ENCODE data around the gene ZNF518A. TPM values are rescaled to one million over a fixed set of nuclear protein-coding genes. Genes with fewer than 3 reads are reported as not detected.

ZNF518A gene
- total RNA-seq, 1 experiment from 2014 or later, result 11.4 TPM

DNA sequence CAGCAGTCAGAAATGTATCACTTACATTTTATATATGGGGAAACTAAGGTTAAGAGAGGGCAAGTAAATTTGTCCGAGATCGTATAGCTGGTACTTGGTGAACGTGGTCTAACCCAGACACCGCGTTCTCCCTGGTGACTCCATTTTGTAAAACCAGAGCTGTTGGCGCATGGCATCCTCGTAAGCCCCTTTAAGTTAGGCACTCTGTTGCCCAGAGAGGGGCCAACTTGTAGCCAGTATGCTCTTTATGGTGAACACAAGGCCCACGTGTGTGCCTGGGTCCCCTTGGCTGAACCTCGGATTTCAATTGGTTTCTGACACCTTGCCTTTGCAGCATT is 39.7 kb upstream of the ZNF518A start:
- no peaks in the 10 kb centered on the region for H3K79me2 ChIP-seq (ENCODE audit: low read depth)
- H3K4me3 ChIP-seq, result peak overlapping the region; percentile 93
- no peaks in the 10 kb centered on the region for H4K20me1 ChIP-seq (ENCODE audit: insufficient read depth)
- no peaks in the 10 kb centered on the region for H3K9me2 ChIP-seq (ENCODE audit: insufficient read depth)
- peak overlapping the region; percentile 89 for H3K4me2 ChIP-seq
- intact Hi-C loops (cut with micrococcal nuclease; ENCODE audit: unreplicated experiment), result loop anchor here (1.0 kb wide), 1 partner anchor 40 kb away; the partner anchor contains the start of gene ZNF518A
- H3K27me3 ChIP-seq (ENCODE audit: insufficient read depth, low read depth), result 0 out of 2 replicates have a peak, but pooled peaks cover 11% of the 10 kb centered on the region
- peak overlapping the region; percentile 87 for H3K27ac ChIP-seq
- TSS peak; percentile 91 for BruUV-seq (replicated peaks)
- no peaks in the 10 kb centered on the region; the same call in 1 of the 2 replicates for H3K9me3 ChIP-seq (ENCODE audit: insufficient read depth, low read depth)
- H3K36me3 ChIP-seq (ENCODE audit: low read depth), result no peaks in the 10 kb centered on the region
- H3F3A ChIP-seq (ENCODE audit: insufficient read depth, low read depth), result peaks cover 3% of the 10 kb centered on the region; the same call in 1 of the 2 replicates
- TF ChIP-seq EZH2 (IDR thresholded peaks at IDR 0.05; ENCODE audit: low read depth), result no peak
- TF ChIP-seq, protein P1, sequence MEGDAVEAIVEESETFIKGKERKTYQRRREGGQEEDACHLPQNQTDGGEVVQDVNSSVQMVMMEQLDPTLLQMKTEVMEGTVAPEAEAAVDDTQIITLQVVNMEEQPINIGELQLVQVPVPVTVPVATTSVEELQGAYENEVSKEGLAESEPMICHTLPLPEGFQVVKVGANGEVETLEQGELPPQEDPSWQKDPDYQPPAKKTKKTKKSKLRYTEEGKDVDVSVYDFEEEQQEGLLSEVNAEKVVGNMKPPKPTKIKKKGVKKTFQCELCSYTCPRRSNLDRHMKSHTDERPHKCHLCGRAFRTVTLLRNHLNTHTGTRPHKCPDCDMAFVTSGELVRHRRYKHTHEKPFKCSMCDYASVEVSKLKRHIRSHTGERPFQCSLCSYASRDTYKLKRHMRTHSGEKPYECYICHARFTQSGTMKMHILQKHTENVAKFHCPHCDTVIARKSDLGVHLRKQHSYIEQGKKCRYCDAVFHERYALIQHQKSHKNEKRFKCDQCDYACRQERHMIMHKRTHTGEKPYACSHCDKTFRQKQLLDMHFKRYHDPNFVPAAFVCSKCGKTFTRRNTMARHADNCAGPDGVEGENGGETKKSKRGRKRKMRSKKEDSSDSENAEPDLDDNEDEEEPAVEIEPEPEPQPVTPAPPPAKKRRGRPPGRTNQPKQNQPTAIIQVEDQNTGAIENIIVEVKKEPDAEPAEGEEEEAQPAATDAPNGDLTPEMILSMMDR (conservative IDR thresholded peaks at IDR 0.05), result no peak
- ChIA-PET CTCF (no interaction called here), POLR2A (ENCODE audit: unreplicated experiment) (interaction anchor here (0.6 kb wide), 2 partner anchors 176 to 1732 kb away, joined by 4 to 5 read pairs; no protein-coding TSS in a partner anchor)
- DNase-seq, result no peak
- no peaks in the 10 kb centered on the region for H3K4me1 ChIP-seq (replicated peaks; ENCODE audit: insufficient read depth)
- peak overlapping the region; percentile 100 for H2AFZ ChIP-seq

DNA sequence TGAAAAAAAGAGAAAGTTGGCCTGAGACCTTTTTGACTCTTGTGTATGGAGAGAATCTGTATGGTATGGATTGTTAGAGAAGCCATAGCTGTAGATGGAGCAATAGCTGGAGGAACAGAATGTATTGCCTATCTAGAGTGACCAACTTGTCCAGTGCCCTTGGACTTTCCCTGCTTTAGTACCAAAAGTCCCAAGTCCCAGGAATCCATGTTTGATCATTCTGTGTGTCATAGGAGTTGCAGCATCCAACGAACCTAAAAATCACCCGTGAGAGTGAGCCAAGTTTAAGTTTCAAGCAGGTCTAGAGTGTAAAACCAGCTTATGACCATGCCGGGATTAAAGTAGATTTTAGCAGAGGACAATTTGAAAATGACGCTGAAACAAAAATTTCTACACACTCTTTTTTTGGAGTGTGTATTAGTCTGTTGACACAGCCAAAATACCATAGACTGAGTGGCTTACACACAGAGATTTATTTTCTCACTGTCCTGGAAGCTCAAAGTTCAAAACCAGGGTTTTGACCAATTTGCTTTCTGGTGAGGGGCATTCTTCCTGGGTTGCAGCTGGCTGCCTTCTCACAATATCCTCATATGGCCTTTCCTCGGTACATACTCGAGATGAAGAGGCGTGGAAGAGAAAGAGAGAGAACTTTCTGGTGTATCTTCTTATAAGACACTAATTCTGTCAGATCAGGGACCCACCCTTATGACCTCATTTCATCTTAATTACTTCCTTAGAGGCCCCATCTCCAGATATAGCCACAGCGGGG is 36.9 kb upstream of the ZNF518A start:
- BruUV-seq (replicated peaks), result no TSS peak
- Histone ChIP-seq H3K4me2 (no peak overlapping the region), H3K36me3 (ENCODE audit: low read depth) (no peaks in the 10 kb centered on the region), H3K4me1 (replicated peaks; ENCODE audit: insufficient read depth) (no peaks in the 10 kb centered on the region), H2AFZ (no peak overlapping the region), H3K9me3 (ENCODE audit: insufficient read depth, low read depth) (no peaks in the 10 kb centered on the region; the same call in 1 of the 2 replicates), H4K20me1 (ENCODE audit: insufficient read depth) (no peaks in the 10 kb centered on the region), H3K4me3 (no peak overlapping the region), H3F3A (ENCODE audit: insufficient read depth, low read depth) (peaks cover 3% of the 10 kb centered on the region; the same call in 1 of the 2 replicates), H3K79me2 (ENCODE audit: low read depth) (no peaks in the 10 kb centered on the region), H3K27me3 (ENCODE audit: insufficient read depth, low read depth) (peaks cover 15% of the 10 kb centered on the region; the same call in 1 of the 2 replicates), H3K27ac (no peak overlapping the region), H3K9me2 (ENCODE audit: insufficient read depth) (no peaks in the 10 kb centered on the region)
- no peak for TF ChIP-seq EZH2 (IDR thresholded peaks at IDR 0.05; ENCODE audit: low read depth)
- intact Hi-C loops (cut with micrococcal nuclease; ENCODE audit: unreplicated experiment), result no loop called here
- POLR2A ChIA-PET (ENCODE audit: unreplicated experiment), result no interaction called here
- DNase-seq, result no peak
- CTCF ChIA-PET, result no interaction called here

DNA sequence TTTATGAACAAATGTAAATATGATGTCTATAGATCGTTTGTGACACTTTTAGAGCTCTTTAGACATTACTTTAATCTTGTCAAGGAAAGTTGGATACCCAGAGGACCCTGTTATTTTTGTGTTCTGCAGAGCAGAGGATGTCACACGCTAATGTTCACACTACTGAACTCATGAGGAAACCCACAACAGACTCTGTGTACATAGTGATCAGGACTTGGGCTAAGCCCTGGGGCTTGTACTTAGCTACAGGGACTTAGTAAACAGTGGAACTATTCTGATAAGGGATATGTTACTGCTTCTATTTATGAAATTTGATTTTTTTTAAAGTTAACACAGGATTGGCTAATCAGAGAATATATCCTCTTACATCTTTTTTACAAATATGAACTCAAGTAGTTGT is 36.1 kb upstream of the ZNF518A start:
- Histone ChIP-seq H3F3A (ENCODE audit: insufficient read depth, low read depth) (peaks cover 3% of the 10 kb centered on the region; the same call in 1 of the 2 replicates), H3K27me3 (ENCODE audit: insufficient read depth, low read depth) (peaks cover 15% of the 10 kb centered on the region; the same call in 1 of the 2 replicates), H3K36me3 (ENCODE audit: low read depth) (no peaks in the 10 kb centered on the region), H3K4me2 (no peak overlapping the region), H2AFZ (no peak overlapping the region), H3K27ac (no peak overlapping the region), H3K9me2 (ENCODE audit: insufficient read depth) (no peaks in the 10 kb centered on the region), H3K4me3 (no peak overlapping the region), H4K20me1 (ENCODE audit: insufficient read depth) (no peaks in the 10 kb centered on the region), H3K79me2 (ENCODE audit: low read depth) (no peaks in the 10 kb centered on the region), H3K9me3 (ENCODE audit: insufficient read depth, low read depth) (no peaks in the 10 kb centered on the region; the same call in 1 of the 2 replicates), H3K4me1 (replicated peaks; ENCODE audit: insufficient read depth) (no peaks in the 10 kb centered on the region)
- no peak for TF ChIP-seq EZH2 (IDR thresholded peaks at IDR 0.05; ENCODE audit: low read depth)
- TF ChIP-seq, protein P1 (conservative IDR thresholded peaks at IDR 0.05), result no peak
- ChIA-PET POLR2A (ENCODE audit: unreplicated experiment) (no interaction called here), CTCF (no interaction called here)
- intact Hi-C loops (cut with micrococcal nuclease; ENCODE audit: unreplicated experiment), result no loop called here
- DNase-seq, result no peak
- no TSS peak for BruUV-seq (replicated peaks)
